Measurements from ENCODE around the gene LMO1.

The LMO1 gene

DNA sequence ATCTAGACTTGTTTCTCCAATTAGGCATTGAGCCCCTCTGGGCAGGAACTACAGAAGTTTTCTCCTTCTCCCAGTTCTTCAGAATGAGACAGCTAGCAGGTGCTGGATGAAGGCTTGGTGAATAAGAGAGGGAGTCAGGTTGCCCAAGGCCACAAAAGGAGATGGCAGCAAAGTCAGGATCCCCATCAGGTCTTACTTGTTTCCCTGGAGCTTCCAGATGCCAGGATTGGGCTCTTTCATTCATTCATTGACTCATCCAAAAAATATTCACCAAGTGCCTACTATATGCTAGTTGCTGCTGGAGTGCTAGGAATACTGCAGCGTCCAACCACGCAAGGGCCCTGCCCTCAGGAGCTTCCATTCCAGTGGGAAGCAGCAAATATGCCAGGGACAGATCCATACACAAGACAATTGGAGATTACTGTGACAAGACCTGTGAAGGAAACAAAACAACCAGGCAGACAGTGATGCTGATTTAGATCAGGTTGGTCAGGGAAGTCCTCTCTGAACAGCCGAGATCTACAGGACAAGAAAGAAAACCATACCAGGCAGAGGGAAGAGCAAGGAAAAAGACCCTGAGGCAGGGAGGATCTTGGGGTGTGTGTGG is 24.6 kb upstream of the LMO1 start:
- DNase-seq (ENCODE audit: low spot score), result no peak

DNA sequence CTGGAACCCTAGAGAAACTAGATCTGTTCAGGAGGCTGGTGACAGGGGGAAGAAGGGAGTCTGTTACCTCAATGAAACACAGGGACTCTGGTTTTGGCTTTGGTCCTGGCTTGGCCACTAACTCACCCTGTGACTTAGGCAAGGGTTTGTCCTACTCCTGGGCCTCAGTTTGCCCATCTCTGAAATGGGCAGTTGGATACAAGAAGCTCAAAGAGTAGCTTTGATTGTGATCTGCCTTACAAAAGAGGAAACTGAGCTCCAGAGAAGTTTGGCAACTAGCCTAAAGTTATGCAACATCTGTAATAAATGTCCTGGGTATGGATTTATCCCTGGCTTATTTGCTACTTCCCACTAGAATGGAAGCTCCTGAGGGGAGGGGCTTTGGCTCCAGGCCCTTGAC is 24.0 kb upstream of the LMO1 start:
- DNase-seq (ENCODE audit: low spot score), result no peak

DNA sequence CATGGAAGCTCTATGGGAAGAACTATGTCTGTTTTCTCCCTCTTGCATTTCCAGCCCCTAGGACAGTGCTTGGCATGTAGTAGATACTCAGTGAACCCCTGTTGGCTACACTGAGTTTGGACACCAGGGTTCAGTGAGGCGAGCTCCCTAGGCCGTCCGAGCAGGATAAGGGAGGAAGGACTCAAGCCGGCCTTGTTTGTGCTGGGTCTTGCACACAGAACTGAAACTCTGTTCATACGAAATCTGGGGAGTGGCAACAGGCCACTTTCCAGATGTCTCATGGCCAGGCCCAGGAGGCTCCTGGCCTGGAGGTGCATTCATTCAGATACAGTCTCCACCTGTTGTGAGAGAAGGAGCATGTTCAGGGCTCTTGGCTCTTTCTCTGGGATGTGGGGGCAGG is 23.6 kb upstream of the LMO1 start:
- DNase-seq (ENCODE audit: low spot score), result no peak

DNA sequence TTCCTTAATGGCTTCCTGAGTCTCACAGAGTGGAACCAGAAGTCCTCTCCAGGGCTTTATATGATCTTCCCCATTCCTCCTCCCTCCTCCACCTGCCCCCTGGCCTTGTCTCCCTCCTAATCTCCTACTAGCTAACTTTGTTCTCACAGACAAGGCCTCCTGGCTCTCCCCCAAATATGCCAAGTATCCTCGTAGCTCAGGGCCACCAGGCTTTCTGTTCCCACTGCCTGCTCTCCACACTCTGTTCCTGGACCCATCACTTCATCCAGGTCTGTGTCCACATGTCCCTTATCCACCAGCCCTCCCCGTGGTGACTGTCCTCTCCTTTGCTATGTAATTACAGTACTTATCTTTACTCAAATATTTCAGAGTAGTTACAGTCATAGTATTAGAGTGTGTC is 23.2 kb upstream of the LMO1 start:
- DNase-seq (ENCODE audit: low spot score), result no peak

DNA sequence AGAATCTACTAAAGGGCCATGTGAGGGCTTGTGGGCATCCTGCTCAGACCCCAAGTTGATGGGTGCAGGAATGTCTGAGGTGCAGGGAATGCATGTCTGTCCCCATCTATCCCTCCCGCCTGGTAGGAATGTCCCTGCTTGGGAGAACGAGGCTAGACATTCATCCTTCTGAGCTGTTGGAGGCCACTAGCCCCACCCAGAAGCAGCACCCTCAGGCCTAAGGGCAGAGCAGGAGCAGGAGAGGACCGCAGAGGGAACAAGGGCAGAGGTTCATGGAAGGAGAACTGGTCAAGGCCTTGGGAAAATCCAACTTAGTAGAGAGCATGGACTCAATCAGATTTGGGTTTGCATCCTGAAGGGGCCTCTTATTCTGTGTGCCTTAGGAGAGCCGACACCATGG is 22.1 kb upstream of the LMO1 start:
- DNase-seq (ENCODE audit: low spot score), result no peak

DNA sequence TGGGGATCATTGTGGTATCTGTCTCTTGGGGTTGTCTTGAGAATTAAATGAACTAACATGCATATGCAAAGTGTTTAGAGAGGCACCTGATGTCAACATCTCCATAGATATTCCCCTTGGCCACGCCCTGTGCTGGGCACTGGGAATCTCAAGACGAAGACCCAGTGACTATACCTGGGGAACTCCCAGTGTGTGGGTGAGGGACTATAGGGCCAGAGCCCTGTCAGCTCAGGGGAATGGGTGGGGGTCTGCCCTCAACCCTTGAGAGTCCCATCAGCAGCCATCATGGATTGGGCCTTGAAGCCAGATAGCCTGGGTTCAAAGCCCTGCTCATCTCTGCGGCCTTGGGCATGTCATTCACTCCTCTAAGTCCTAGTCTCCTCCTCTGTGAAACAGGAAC is 21.6 kb upstream of the LMO1 start:
- no peak for DNase-seq (ENCODE audit: low spot score)

DNA sequence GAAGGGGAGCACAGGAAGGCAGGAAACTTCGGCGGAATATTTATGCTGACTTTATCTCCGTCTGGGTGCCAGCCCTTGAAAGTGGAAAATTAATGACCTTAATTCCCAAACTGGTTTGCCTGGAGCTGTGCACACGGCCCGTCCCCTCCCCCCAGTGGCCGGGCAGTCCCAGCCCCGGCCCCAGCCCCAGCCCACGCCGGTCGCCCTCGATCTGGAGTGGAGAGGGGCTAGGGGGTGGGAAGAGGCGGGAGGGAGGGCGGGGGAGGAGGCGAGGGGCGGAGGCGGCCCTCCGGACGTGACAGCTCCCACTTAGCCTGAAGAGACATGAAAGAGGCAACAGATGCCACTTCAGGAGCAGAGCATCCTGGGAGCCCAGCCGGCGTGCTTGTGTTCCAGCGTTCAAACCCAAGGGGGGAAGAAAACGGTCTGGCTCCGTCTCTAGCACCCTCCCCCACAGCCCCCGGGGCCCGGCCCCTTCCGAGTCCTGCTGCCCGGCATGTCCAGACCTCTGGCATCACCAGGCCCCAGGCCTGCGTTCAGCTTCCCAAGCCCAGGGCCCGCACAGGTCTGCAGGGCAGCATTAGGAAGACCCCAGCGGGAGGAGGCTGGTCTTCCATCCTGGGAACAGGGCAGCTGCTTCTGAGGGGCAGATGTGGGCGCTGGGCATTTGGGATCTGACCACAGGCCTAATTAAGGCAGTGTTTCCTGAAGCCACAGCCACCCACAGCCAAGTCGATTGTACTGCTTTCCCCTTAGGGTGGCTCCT is 20.0 kb upstream of the LMO1 start:
- no peak for DNase-seq (ENCODE audit: low spot score)

DNA sequence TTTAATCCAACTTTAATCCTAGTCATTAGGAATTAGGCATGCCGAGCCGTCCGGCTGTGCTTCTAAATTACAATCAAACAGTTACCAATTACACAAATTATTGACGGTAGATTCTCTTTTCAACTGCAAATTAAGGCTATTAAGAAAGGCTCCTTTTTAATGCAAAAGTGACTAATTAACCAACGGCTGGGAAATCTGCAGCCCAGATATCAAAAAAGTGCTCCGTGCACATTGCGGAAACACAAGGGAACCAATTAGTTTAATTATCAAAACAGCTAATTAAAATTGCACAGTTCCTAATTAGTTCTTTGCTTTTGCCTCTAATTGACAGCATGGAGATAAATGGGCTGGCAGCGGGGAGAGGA is 19.4 kb upstream of the LMO1 start:
- DNase-seq (ENCODE audit: low spot score), result no peak

DNA sequence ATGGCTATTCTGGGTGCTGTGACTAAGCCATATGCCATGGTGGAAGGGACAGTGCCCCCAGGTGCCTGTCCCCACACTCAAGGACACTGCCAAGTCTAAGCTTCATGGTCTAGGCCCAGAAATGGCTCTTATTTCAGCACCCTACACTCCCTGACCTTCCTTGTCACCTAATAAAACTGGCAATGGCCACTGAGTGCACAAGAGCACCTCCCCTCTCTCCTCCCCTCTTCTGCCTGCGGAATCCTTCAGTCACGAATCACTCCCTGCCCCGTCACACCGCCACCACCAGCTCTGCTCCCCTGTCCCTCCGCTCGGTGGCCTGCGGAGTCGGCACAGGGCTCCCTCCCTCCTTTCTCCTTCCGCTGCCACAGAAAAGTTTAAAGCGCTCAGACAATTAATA is 19.0 kb upstream of the LMO1 start:
- DNase-seq (ENCODE audit: low spot score), result no peak

DNA sequence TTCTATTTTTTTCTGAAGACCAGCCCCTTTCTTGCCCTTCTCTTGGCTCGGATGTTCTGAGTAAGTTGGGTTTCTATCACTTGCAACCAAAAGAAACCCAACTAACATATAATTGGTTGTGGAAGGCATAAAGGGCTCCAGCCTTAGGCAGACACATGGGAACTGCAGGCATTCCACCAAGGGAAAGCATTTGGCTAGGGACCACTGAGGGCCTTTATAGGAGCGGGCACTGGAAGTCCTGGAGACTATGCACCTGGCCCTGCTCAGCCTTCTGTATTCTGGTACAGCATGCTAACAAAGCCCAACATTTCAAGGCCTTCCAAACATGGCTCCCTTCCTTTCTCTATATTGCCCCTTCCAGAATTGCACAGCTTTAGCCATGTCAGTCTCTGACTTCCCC is 17.6 kb upstream of the LMO1 start:
- no peak for DNase-seq (ENCODE audit: low spot score)

DNA sequence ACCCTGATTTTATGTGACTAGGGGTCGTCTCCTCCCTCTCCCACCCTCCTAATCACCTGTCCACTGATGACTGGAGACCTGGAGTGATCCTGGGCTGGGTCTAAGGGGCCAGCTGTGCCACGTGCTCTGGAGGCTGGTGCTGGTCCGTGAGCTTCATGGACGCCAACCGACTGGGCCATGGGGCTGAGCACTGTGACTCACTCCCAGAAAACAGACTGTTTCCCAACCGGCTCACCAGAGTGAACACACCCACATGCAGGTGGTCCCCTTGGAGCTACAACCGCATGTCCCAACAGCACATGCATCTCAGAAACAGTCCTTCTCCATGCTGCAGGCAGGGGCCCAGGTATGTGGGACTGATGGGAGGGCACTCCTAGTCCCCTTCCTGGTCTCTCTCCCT is 14.0 kb upstream of the LMO1 start:
- no peak for DNase-seq (ENCODE audit: low spot score)

DNA sequence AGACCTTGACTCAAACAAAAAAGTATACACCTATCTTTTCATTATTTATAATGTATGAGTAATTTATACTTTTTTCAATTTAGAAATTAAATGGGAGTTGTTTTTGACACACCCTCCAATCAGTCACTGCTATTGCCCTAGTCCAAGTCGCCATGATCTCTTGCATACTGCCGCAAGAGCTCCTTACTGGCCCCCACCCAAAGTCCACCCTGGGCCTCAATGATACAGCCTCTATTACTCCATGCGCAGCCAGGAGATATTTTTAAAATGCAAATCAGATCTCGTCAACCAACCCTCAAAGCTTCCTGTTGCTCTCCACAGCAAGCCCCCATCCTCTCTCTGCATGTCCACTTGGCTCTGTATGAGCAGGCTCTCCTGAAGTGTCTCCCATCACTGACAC is 12.8 kb upstream of the LMO1 start:
- DNase-seq (ENCODE audit: low spot score), result no peak

DNA sequence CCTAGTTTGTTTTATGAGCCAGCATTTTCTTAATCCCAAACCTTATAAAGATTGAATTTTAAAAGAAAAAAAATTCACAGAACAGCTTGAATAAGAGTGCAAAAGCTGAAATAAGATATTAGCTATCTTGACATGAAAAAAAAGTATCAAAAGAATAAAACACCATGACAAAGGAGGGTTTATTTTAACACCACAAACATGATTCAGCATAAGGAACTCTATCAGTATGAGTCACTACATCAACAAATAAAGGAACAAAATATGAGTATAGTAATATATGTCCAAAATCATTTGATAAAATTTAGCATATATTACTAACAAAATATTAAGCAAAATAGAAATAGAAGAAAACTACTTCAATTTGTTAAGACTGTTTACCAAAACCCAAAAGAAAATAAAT is 9.6 kb upstream of the LMO1 start:
- DNase-seq (ENCODE audit: low spot score), result no peak

DNA sequence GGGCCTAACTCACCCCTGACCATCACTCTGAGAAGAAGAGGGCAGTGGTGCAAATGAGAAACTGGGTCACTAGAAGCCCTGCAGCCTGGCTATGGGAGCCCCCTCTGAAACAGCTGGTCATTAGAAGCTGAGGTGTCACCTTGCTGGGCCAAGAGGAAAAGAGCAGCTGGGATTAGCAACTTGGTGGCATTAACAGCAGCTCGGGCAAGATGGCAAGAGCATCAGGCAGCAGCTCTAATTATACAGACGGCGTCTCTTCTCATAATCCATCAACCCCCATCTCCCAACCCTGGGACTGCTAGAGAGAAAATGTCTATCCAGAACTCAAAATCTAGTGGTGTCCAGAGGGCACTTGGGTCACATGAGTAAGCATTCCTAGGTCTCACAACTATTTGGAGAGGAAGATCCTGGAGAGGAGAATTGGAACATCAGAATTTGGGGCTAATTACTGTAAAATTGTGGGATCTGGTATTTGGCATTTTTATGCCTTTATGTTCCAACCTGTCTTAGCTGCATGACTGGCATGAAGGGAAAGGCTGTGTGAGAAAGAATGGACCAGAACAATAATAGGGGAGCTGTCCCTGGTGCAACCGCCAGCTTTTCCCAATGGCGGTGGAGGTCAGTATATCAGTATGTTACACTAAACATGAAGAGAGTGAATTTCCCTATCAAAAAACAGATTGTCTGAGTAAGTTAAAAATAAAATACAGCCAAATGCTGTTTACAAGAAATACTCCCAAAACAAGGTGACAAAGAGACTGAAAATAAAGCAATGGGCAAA is 7.6 kb upstream of the LMO1 start:
- no peak for DNase-seq (ENCODE audit: low spot score)

DNA sequence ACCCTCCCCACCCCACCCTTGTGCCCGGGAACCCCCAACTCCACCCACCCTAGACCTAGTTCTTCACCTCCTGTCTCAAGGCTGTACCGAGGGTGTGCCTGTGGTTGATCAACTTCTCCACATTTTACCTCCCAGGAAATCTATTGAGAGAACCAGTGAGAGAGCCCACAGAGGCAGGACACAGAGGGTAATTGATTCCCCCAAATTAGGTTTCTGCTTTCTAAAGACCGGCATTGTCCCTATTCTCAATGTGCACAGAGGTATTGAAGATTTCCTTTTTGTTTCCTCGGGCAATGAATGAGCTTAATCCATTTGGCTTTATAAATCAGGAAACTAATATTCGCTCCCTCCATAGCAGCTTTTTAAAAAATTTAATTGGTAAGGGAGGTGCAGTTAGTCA is 6.0 kb upstream of the LMO1 start:
- DNase-seq (ENCODE audit: low spot score), result no peak

DNA sequence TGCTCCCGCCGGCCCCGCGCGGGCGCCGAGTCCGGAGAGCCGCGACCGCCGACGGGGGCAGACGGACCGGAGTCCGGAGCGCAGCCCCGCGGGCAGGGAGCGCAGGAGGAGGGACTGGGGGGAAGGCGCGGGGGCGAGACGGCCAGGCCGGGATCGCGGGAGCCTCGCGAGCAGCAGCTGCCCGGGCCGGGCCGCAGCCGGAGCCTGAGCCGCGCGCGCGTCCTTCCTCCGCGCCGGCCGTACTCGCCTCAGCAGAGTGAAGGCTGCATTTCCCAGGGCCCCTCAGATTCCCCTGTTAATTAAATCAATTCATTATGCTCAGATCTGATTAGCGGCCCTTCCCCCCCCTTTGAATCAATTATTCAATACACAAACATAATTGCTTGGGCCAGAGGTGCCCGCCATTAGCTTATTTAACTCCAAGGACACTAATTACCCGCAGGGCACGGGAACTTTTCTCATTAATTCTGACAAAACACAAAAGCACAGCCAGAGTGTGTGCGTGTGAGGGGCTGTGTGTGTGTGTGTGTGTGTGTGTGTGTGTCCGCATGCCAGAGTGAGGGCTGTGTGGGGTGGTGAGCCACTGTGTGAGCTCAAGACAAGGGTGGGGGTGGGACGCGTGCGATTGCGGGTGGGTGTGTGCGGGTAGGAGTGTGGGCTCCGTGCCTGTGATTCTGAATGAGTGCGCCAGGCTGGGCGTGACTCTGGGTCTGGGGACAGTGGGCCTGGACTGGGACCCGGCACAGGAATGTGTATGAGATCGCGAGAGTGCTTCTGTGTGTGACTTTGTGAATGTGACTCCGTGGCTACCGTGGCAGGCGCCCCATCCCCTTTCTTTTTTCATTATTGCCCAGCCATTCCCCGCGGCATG is 5.1 kb upstream of the LMO1 start:
- DNase-seq (ENCODE audit: low spot score), result no peak

DNA sequence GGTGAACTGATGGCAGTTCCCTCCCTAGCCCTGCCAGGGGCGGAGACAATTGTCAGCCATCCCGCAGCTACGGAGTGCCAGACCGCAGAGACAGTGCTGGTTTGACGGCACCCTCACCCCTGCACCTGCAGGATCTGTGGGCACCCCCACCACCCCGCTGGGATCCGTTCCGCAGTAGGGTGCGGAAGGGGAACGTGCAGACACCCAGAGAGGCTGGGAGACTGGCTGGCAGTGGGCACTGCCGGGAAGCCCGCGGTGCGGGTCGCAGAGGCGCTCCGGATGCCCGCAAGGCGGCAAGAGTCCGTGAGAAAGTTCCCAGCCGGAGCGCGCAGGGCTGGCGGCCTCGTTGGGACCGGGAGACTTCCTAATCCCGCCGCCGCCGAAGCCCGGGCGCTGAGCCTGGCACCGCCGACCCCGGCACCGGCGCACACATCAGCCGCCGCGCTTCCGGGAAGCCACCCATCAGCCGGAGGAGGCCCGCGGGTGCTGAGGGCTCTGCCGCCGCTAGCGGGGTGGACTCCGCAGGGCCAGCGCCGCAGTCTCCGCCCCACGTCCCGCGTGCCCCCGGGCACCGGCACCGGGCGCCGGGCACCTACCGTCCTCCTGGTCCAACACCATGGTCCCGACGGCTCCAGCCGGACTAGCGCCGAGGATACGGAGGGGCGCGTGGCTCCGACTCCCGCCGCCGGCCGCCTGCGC is 4.3 kb upstream of the LMO1 start:
- no peak for DNase-seq (ENCODE audit: low spot score)

DNA sequence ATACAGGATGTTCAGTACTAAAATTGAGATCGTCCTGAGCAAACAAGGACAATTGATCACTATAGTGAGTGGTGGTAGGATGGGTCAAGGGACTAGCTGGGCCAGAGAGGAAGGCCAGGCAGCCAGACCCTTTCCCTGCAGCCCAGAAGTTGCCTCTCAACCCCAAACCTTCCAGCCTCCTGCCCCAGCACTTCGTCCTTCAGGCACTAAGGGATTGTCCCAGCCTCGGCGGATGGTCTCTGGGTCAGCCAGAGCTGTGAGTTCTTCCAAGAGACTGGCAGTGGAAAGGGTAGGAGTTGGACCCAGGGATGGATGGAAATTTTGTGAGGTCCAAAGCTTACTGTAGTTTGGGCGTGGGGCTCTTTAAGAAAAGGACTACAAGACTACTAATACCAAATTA is 3.6 kb upstream of the LMO1 start:
- DNase-seq (ENCODE audit: low spot score), result no peak

DNA sequence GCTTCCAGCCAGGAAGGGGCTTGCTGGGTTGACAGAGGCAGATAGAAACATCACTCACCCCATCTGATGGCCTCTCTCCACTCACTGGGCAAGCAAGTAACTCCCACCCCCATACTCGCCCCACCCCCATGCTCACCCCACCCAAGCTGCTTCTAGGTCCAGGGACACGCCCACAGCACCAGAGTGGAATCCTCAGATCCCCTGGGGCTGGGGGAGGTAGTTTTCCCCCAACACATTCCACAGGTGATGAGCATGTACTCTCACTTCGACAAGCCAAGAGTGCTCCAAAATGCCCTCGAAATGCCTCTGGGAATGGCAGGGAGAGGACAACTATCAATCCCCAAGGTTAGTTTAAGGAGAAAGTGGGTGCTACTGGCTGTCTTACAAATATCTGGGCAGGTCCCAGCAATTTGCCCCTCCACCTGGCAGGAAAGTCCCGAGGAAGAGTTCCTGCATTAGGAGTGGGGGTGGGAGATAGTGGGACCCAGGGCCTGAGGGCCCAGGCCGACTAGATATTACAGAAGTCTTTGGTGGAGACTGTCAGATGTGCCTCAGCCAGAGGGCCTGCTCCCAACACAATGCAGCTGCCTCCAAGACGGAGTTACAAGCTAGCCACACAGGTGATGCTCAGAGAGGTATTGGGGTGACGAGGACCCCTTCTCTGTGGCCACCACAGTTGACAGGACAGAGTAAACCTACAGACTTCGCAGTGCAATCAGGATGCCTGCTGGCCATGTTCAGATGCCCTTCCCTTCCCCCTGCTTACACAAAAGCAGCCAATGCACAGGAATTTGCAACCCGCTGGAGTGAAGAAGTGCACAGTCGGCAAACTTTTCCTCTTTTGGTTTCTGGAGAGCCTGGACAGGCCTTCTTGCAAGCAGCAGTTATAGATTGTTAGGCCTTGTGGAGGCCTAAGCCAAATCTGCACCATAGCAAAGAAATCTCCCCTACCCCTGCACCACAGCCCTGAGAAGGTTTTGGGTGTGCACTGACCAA is 2.9 kb upstream of the LMO1 start:
- DNase-seq (ENCODE audit: low spot score), result no peak

DNA sequence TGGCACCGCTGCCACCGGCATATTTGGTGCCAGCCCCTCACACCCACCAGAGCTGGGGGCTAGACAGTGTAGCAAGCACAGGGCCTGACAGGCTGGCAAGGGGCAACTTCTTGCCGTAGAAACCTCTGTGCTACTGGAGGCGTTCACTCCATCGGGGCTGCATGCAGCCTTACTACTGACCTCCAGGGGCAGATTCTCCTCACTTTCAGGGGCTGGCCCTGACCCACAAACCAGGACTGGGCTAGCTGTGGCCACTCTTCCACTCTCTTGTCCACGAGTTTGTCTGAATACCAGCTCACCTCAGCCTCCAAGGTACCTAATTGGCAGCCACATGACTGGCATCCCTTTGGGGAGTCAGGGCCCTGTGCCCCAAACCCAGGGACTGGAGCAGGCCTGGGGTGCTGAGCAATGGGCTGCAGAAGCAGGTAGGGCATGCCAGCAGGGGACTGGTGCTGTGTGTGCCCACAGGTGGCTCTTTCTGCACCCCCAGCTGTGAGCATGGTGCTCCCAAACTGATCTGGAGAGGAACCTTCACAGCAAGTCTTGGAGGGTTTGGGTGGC is 2.1 kb upstream of the LMO1 start:
- DNase-seq (ENCODE audit: low spot score), result no peak
